ENCODE results near the gene UBE2E2. TPM values are rescaled to one million over a fixed set of nuclear protein-coding genes. Genes with fewer than 3 reads are reported as not detected.

UBE2E2 gene
- total RNA-seq, 1 donor from 2014 or later: 13.9 TPM

DNA sequence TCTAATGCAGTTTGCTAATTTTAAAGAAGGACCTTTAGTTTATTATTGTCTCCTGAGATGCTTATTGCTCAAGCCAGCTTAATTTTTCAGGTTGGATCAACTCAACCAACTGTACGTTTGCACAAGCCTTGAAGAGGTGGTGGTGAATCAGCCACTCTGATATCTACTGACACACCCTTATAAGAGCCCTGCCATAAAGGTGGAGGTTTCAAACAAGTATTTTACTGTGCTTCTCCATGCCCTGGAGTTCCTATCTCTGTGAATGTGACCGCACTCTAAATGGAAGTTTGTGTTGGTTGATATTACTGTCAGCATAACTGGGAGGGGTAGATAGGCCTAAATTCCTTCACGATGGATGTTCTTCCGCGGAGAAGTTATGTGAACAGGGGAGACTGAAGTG, 305.3 kb downstream of the UBE2E2 start:
- intact Hi-C loops (cut with micrococcal nuclease): no loop called here
- Mint-ChIP-seq H3K9me3 (no peaks in the 10 kb centered on the region), H3K27ac (no peak overlapping the region), H3K27me3 (ENCODE audit: insufficient read depth) (no peaks in the 10 kb centered on the region), H3K4me1 (ENCODE audit: low read depth) (no peaks in the 10 kb centered on the region), H3K36me3 (ENCODE audit: low read depth) (no peaks in the 10 kb centered on the region), H3K4me3 (no peak overlapping the region)
- DNase-seq (ENCODE audit: low spot score): no peak

DNA sequence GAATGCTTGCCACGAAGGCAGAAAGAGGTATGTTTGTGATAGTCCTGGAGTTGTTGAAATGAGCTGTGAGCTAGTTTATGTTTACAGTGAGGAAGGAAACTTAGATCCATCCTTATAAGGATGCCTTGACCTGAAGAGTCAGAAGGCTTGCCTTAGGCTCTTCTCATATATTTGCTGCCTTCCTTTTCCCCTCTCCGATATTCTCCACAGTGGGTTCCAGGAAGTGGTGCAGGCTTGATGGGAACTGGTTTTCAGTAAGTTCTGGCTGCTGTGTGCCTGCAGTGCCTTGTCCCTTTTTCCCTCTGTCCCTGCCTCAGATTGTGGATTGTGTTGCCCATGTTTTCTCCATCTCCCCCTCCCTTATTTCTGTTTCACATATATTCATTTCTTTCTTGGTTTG, 315.3 kb downstream of the UBE2E2 start:
- no peaks in the 10 kb centered on the region for H3K9me3 Mint-ChIP-seq

DNA sequence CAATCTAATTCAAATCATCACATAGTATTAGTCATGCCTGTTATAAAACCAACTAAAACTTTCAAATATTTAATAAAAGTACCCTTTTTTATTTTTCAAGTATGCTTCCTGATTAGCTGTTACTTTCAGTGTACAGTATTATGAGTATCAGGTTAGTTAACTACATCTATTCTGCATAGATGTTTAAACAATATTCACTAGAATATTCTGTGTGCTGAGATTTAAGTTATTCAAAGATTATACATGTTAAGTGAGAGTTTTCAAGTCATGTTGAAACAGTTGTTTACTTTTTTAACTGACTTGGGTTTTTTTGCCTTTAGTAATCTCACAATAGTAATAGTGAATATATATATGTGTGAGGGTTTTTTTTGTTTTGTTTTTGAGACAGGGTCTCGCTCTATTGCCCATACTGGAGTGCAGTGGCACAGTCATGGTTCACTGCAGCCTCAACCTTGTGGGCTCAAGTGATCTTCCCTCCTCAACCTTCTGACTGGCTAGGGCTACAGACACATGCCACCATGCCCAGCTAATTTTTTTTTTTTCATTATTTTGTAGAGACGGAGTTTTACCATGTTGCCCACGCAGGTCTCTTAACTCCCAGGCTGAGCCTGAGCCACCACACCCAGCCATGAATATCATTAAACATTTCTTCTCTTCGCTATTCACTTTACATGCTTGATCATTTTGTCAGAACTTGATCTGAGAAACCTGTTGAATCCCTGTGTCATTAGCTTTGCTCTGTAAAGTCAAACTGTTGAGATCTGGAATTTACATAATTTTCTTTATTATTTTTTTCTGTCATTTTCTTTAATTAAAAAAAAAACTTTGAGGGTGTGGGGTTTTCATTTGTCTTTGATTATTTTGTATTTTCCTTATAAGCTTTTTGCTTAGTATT, 316.4 kb downstream of the UBE2E2 start:
- H3K9me3 Mint-ChIP-seq: no peaks in the 10 kb centered on the region
- no peaks in the 10 kb centered on the region for H3K4me1 Mint-ChIP-seq (ENCODE audit: low read depth)
- DNase-seq (ENCODE audit: low spot score): no peak
- intact Hi-C loops (cut with micrococcal nuclease): no loop called here
- no peak overlapping the region for H3K27ac Mint-ChIP-seq
- no peaks in the 10 kb centered on the region for H3K36me3 Mint-ChIP-seq (ENCODE audit: low read depth)
- no peaks in the 10 kb centered on the region for H3K27me3 Mint-ChIP-seq (ENCODE audit: insufficient read depth)
- H3K4me3 Mint-ChIP-seq: no peak overlapping the region

More for the DNA sequence above, 315.3 kb downstream of the UBE2E2 start:
- no peaks in the 10 kb centered on the region for H3K4me1 Mint-ChIP-seq (ENCODE audit: low read depth)
- DNase-seq (ENCODE audit: low spot score): no peak
- H3K4me3 Mint-ChIP-seq: no peak overlapping the region
- no peaks in the 10 kb centered on the region for H3K36me3 Mint-ChIP-seq (ENCODE audit: low read depth)
- intact Hi-C loops (cut with micrococcal nuclease): no loop called here
- no peak overlapping the region for H3K27ac Mint-ChIP-seq
- no peaks in the 10 kb centered on the region for H3K27me3 Mint-ChIP-seq (ENCODE audit: insufficient read depth)

- no peaks in the 10 kb centered on the region for H3K36me3 Mint-ChIP-seq (ENCODE audit: low read depth)
Measured at GRCh38 chr3:23527326-23527725, 324.2 kb downstream of the UBE2E2 start.

GRCh38 chr3:23533596-23533995, 330.5 kb downstream of the UBE2E2 start:
- H3K4me3 Mint-ChIP-seq: no peak overlapping the region
- DNase-seq (ENCODE audit: low spot score): no peak
- H3K4me1 Mint-ChIP-seq (ENCODE audit: low read depth): no peaks in the 10 kb centered on the region
- no peak overlapping the region for H3K27ac Mint-ChIP-seq
- H3K27me3 Mint-ChIP-seq (ENCODE audit: insufficient read depth): no peaks in the 10 kb centered on the region
- no peaks in the 10 kb centered on the region for H3K36me3 Mint-ChIP-seq (ENCODE audit: low read depth)
- intact Hi-C loops (cut with micrococcal nuclease): no loop called here
- H3K9me3 Mint-ChIP-seq: no peaks in the 10 kb centered on the region

More at GRCh38 chr3:23527326-23527725, 324.2 kb downstream of the UBE2E2 start:
- Mint-ChIP-seq H3K9me3 (no peaks in the 10 kb centered on the region), H3K4me1 (ENCODE audit: low read depth) (no peaks in the 10 kb centered on the region), H3K27me3 (ENCODE audit: insufficient read depth) (no peaks in the 10 kb centered on the region), H3K27ac (no peak overlapping the region), H3K4me3 (no peak overlapping the region)
- intact Hi-C loops (cut with micrococcal nuclease): no loop called here
- DNase-seq (ENCODE audit: low spot score): no peak

DNA sequence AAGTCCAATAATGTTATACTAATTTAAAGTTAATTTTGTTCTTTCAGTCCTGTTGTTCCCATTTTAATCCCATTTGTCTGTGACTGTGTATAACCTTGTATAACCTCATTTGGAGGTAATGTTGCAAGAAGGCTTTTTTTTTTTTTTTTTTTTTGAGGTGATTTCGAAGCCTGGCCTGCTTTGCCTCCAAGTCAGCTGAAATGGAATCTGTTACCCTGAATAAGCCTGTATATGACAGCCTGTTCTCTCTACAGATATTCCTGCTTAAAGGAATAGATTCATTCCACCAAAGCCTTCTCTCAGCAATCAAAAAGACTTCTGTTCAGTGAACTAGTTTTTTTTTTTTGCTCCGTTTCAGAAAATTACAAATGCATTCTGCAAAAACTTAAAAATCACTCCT, 330.9 kb downstream of the UBE2E2 start:
- Mint-ChIP-seq H3K27me3 (ENCODE audit: insufficient read depth) (no peaks in the 10 kb centered on the region), H3K4me3 (no peak overlapping the region), H3K36me3 (ENCODE audit: low read depth) (no peaks in the 10 kb centered on the region), H3K4me1 (ENCODE audit: low read depth) (no peaks in the 10 kb centered on the region), H3K27ac (no peak overlapping the region), H3K9me3 (no peaks in the 10 kb centered on the region)
- no peak for DNase-seq (ENCODE audit: low spot score)
- intact Hi-C loops (cut with micrococcal nuclease): no loop called here

GRCh38 chr3:23537101-23537551, 334.0 kb downstream of the UBE2E2 start:
- Mint-ChIP-seq H3K27me3 (ENCODE audit: insufficient read depth) (no peaks in the 10 kb centered on the region), H3K36me3 (ENCODE audit: low read depth) (no peaks in the 10 kb centered on the region), H3K9me3 (no peaks in the 10 kb centered on the region), H3K4me3 (no peak overlapping the region), H3K27ac (no peak overlapping the region), H3K4me1 (ENCODE audit: low read depth) (no peaks in the 10 kb centered on the region)
- DNase-seq (ENCODE audit: low spot score): no peak
- intact Hi-C loops (cut with micrococcal nuclease): no loop called here

DNA sequence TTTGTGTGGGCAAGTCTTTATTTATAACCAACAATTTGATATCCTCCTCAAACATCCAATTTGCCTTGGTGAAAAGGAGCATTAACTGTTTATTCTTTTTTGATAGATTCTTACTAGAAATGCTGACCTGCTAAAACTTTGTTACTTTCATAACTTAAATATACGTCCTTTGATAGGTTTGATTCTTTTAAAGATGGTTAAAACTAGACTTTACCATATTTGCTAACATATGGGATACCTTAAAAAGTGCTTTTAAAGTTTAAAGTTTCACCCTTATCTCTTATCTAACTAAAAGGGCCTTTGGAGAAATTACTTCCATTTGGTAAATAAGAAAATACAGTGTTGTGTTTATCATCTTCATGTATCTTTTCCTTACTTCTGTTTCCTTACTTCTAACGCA, 336.1 kb downstream of the UBE2E2 start:
- Mint-ChIP-seq H3K4me3 (no peak overlapping the region), H3K27me3 (ENCODE audit: insufficient read depth) (no peaks in the 10 kb centered on the region), H3K27ac (no peak overlapping the region), H3K9me3 (no peaks in the 10 kb centered on the region), H3K4me1 (ENCODE audit: low read depth) (no peaks in the 10 kb centered on the region), H3K36me3 (ENCODE audit: low read depth) (no peaks in the 10 kb centered on the region)
- intact Hi-C loops (cut with micrococcal nuclease): no loop called here
- no peak for DNase-seq (ENCODE audit: low spot score)

DNA sequence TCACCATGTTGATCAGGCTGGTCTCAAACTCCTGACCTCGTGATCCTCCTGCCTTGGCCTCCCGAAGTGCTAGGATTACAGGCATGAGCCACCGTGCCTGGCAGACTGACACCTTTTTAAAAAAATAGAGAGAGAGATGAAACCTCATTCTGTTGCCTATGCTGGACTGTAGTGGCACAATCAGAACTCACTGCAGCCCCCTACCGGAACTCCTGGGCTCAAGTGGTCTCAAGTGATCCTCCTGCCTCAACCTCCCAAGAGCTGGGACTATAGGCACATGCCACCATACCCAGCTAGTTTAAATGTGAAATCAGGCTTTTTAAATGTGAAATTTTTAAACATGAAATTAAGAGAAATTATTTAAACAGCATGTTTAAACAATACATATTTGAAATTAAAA, 337.5 kb downstream of the UBE2E2 start:
- Mint-ChIP-seq H3K4me1 (ENCODE audit: low read depth) (no peaks in the 10 kb centered on the region), H3K27me3 (ENCODE audit: insufficient read depth) (no peaks in the 10 kb centered on the region), H3K36me3 (ENCODE audit: low read depth) (no peaks in the 10 kb centered on the region), H3K9me3 (no peaks in the 10 kb centered on the region), H3K27ac (no peak overlapping the region), H3K4me3 (no peak overlapping the region)
- intact Hi-C loops (cut with micrococcal nuclease): no loop called here
- no peak for DNase-seq (ENCODE audit: low spot score)

- intact Hi-C loops (cut with micrococcal nuclease): no loop called here
- no peaks in the 10 kb centered on the region for H3K36me3 Mint-ChIP-seq (ENCODE audit: low read depth)
- no peaks in the 10 kb centered on the region for H3K4me1 Mint-ChIP-seq (ENCODE audit: low read depth)
- H3K4me3 Mint-ChIP-seq: no peak overlapping the region
- no peak overlapping the region for H3K27ac Mint-ChIP-seq
- no peak for DNase-seq (ENCODE audit: low spot score)
- H3K27me3 Mint-ChIP-seq (ENCODE audit: insufficient read depth): no peaks in the 10 kb centered on the region
- H3K9me3 Mint-ChIP-seq: no peaks in the 10 kb centered on the region
Measured at GRCh38 chr3:23542079-23542478, 339.0 kb downstream of the UBE2E2 start.

GRCh38 chr3:23546181-23546580, 343.1 kb downstream of the UBE2E2 start:
- peaks cover 1% of the 10 kb centered on the region for H3K27me3 Mint-ChIP-seq (ENCODE audit: insufficient read depth)
- no peak overlapping the region for H3K27ac Mint-ChIP-seq
- intact Hi-C loops (cut with micrococcal nuclease): no loop called here
- no peaks in the 10 kb centered on the region for H3K4me1 Mint-ChIP-seq (ENCODE audit: low read depth)
- H3K36me3 Mint-ChIP-seq (ENCODE audit: low read depth): no peaks in the 10 kb centered on the region
- H3K9me3 Mint-ChIP-seq: no peaks in the 10 kb centered on the region
- no peak overlapping the region for H3K4me3 Mint-ChIP-seq
- no peak for DNase-seq (ENCODE audit: low spot score)

DNA sequence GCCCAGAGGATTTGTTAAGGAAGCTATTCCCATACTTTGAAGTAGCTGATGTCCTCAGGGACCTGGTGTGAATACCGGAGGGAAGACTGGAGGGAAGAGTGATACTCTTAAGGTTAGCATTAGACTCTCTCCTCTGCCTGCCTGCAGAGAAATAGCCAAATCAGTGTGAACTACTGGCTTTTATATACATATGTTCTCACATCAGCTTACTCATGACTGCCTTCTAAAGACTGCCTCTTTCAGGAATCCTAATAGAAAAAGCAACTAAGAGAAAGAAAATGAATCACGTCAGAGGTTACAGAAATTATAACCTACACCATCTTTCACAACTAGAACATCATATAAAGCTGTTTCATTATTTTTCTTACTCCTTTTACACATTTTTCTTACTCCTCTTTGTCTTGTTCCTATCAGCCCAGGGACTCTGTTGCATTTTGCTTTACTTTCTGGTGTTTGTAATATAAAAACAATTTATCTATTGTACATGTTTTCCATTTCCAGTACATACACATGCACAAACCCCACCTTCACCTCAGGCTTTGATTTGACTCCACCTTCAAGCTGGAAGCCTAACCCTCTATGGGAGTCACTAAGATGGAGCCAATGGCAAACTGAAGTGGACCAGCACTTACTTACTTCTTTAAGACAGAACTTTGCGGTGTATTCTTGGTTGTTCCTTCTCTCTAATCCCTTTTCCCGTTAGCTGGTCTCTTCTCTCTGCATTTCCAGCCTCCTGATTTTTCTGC, 345.0 kb downstream of the UBE2E2 start:
- intact Hi-C loops (cut with micrococcal nuclease): no loop called here
- no peak for DNase-seq (ENCODE audit: low spot score)
- Mint-ChIP-seq H3K4me1 (ENCODE audit: low read depth) (no peaks in the 10 kb centered on the region), H3K4me3 (no peak overlapping the region), H3K9me3 (no peaks in the 10 kb centered on the region), H3K27me3 (ENCODE audit: insufficient read depth) (peaks cover 1% of the 10 kb centered on the region), H3K27ac (no peak overlapping the region), H3K36me3 (ENCODE audit: low read depth) (no peaks in the 10 kb centered on the region)

DNA sequence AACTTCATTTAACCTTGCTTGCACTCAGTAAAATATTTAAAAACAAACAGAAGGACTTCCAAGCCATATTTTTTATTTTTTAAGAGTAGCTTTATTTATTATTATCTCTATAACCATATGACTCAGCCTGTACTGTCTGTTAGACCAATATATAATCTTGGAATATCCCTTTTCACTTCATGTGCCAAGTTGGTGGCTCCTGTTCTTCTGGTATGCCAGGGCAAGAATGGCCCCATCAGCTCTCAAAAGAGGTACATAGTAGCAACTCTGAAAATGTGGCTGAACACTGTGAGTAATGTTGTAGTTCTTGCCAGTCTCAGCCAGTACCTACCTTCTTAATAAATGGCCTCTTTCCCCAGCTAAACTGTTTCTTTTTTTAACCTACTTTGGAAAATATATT, 345.6 kb downstream of the UBE2E2 start:
- intact Hi-C loops (cut with micrococcal nuclease): no loop called here
- DNase-seq (ENCODE audit: low spot score): no peak

More for the DNA sequence above, 345.6 kb downstream of the UBE2E2 start:
- Mint-ChIP-seq H3K27ac (no peak overlapping the region), H3K36me3 (ENCODE audit: low read depth) (no peaks in the 10 kb centered on the region), H3K4me1 (ENCODE audit: low read depth) (no peaks in the 10 kb centered on the region), H3K9me3 (no peaks in the 10 kb centered on the region), H3K4me3 (no peak overlapping the region), H3K27me3 (ENCODE audit: insufficient read depth) (peaks cover 1% of the 10 kb centered on the region)

All from activated T-helper 1 cell treated with anti-CD3 and anti-CD28 coated beads, Interleukin-12 subunit alpha, Interleukin-12 subunit beta, Interleukin-2, Interleukin-4 antibody, amounts not matched to agents 30 ng/mL and 10 ng/mL and 1 ng/mL, durations not matched to agents 14 hours and 24 hours and 36 hours (primary cell).